Suprapubic skin (tissue), 4 donors: ENCODE measurements around the gene SIPA1L3.

Source experiments
- CTCF ChIP-seq, 2 donors: fragments of 200-600 bp in 1 of 2; fragments of 450-650 bp in 1 of 2; sonication (generic) in 1 of 2; IDR thresholded peaks; one replicate each; pipeline ENCODE4 v1.5.1; 2016 to 2019; ENCODE audit warnings: antibody characterized with exemption in 2 of 2, mild to moderate bottlenecking in 1 of 2, moderate library complexity in 1 of 2
- POLR2A ChIP-seq, 2 donors: fragments of 450-650 bp; IDR thresholded peaks; one replicate each; pipeline ENCODE4 v1.6.1; 2017; ENCODE audit warnings: antibody characterized with exemption in 2 of 2, mild to moderate bottlenecking in 2 of 2, moderate library complexity in 2 of 2
- POLR2AphosphoS5 ChIP-seq, 3 donors: sonication (generic); formaldehyde crosslinking; IDR thresholded peaks; one replicate each; pipeline ENCODE4 v1.6.1; 2017; ENCODE audit warnings: antibody characterized with exemption in 3 of 3

DNA sequence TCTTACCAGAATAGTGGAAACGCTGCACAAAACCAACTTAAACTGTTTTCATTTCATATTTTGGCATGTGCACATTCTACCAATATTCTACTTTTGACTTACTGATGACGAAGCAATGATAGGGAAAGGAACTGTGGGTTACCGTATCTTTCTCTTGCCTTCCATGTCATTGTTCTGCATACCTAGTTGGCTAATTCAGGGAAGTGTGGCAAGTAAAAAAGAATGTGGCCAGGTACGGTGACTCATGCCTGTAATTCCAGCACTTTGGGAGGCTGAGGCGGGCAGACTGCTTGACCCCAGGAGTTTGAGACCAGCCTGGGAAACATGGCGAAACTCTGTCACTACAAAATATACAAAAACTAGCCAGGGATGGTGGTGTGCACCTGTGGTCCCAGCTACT lies 108.2 kb downstream of the SIPA1L3 start:
- TF ChIP-seq CTCF (IDR thresholded peaks at IDR 0.05) (no peak), POLR2AphosphoS5 (IDR thresholded peaks at IDR 0.05) (no peak), POLR2A (IDR thresholded peaks at IDR 0.05) (no peak)
